Measurements from ENCODE around the gene ANO2.

ANO2 gene

DNA sequence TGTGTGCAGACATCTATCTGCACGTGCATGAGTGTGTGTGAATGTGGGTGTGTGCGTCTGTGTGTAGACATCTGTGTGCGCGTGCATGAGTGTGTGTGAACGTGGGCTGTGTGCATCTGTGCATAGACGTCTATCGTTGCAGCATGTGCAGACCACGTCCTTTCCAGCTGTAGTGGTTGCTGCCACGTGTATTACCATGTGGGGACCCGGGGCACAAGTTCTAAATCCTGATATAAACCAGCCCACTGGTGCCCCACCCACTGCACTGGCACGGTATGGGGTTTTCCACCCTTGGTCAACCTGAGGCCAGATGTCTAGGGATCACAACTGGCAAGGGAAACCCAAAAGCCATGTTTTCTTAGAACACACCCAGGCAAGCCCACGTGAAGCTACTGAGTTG, 197.0 kb downstream of the ANO2 start:
- in situ Hi-C loops (cut with MboI; ENCODE audit: low pct_unique_long_range_greater_than_20kb, low sequenced_read_pairs): no loop called here
- no peak for DNase-seq

DNA sequence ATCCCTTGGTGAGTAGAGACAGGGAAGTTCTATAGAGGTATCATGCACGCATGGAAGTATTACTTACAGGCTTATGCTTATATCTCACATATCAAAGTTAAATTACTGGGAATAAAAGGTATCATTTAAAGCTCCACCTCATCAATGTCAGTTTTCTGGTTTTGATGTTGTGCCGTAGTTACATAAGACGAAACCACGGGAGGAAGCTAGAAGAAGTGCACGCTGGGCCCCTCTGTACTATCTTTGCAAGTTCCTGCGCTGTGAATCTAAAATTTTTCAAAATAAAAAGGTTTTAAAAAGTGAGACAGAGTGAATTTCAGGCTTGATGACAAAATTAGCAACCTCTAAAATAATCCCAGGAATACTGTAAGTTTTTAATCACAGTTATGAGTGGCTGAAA, 198.1 kb downstream of the ANO2 start:
- in situ Hi-C loops (cut with MboI; ENCODE audit: low pct_unique_long_range_greater_than_20kb, low sequenced_read_pairs): no loop called here
- DNase-seq: no peak

GRCh38 chr12:5746036-5746908, 198.8 kb downstream of the ANO2 start:
- in situ Hi-C loops (cut with MboI; ENCODE audit: low pct_unique_long_range_greater_than_20kb, low sequenced_read_pairs): no loop called here

GRCh38 chr12:5745251-5745888, 199.7 kb downstream of the ANO2 start:
- DNase-seq: peak; percentile 56
- in situ Hi-C loops (cut with MboI; ENCODE audit: low pct_unique_long_range_greater_than_20kb, low sequenced_read_pairs): no loop called here

More at GRCh38 chr12:5746036-5746908, 198.8 kb downstream of the ANO2 start:
- no peak for DNase-seq

- no peak for DNase-seq
- in situ Hi-C loops (cut with MboI; ENCODE audit: low pct_unique_long_range_greater_than_20kb, low sequenced_read_pairs): no loop called here
Measured at GRCh38 chr12:5742258-5742657, 202.8 kb downstream of the ANO2 start.

- no peak for DNase-seq
- in situ Hi-C loops (cut with MboI; ENCODE audit: low pct_unique_long_range_greater_than_20kb, low sequenced_read_pairs): no loop called here
Measured at GRCh38 chr12:5739917-5740316, 205.1 kb downstream of the ANO2 start.

DNA sequence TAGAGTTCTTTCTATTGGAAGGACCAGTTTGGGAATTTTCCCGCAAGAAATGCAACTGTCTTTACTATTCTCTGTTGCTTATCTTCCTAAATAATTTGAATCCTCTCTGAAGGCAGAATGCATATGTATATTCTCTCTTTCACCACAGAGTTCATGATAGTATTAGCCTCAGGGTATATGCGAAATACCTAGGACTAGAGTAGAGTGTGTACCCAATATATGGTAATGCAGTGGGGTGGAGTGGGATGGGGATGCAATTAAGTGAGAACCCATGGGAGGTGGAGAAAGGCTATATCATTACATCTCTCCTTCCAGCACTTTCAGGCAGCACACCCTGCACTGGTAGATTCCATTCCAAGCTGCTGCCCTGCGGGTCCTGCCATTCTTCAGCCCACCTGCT, 207.3 kb downstream of the ANO2 start:
- DNase-seq: no peak
- in situ Hi-C loops (cut with MboI; ENCODE audit: low pct_unique_long_range_greater_than_20kb, low sequenced_read_pairs): no loop called here

- in situ Hi-C loops (cut with MboI; ENCODE audit: low pct_unique_long_range_greater_than_20kb, low sequenced_read_pairs): no loop called here
- no peak for DNase-seq
Measured at GRCh38 chr12:5736527-5736926, 208.5 kb downstream of the ANO2 start.

DNA sequence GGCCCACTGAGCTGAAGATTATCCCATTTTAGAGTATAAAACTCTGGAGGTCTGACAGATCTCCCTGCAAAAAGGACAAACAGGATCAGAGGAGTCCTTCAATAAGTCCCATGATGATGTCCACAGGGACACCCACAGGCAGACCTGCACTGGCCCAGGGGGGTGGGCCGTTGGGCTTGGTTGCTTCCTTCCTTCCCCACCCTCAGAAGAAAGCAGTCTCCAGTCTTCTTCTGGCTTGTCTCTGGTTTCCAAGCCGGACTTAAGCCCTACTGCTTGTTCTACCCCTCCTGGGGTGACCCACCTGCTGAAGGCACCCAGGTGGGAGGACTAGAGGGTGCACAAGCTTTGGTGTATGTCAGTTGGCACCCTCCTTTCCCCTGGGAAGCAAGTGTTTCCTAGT, 209.0 kb downstream of the ANO2 start:
- in situ Hi-C loops (cut with MboI; ENCODE audit: low pct_unique_long_range_greater_than_20kb, low sequenced_read_pairs): no loop called here

DNA sequence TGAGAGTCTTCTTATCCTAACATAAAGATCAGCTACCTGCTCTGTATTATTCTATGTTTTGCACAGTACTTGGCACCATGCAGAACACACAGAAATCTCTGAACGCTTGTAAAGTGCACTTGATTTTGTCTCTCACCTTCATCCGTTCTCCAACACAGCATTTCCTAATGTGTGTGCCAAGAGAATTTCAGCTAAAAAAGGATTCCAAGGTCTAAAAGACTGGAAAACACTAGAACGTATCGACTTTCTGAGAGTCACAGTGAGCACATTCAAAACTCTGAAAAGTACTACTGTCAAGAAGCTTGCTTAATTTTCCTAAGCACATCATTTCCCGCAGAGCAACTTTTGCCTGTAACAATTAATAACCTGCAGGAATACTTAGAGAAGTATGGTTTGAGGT, 211.1 kb downstream of the ANO2 start:
- no peak for DNase-seq
- in situ Hi-C loops (cut with MboI; ENCODE audit: low pct_unique_long_range_greater_than_20kb, low sequenced_read_pairs): no loop called here

More for the DNA sequence above, 209.0 kb downstream of the ANO2 start:
- no peak for DNase-seq

- DNase-seq: no peak
- in situ Hi-C loops (cut with MboI; ENCODE audit: low pct_unique_long_range_greater_than_20kb, low sequenced_read_pairs): no loop called here
Measured at GRCh38 chr12:5733136-5733755, 211.8 kb downstream of the ANO2 start.

GRCh38 chr12:5730962-5731361, 214.1 kb downstream of the ANO2 start:
- in situ Hi-C loops (cut with MboI; ENCODE audit: low pct_unique_long_range_greater_than_20kb, low sequenced_read_pairs): no loop called here

DNA sequence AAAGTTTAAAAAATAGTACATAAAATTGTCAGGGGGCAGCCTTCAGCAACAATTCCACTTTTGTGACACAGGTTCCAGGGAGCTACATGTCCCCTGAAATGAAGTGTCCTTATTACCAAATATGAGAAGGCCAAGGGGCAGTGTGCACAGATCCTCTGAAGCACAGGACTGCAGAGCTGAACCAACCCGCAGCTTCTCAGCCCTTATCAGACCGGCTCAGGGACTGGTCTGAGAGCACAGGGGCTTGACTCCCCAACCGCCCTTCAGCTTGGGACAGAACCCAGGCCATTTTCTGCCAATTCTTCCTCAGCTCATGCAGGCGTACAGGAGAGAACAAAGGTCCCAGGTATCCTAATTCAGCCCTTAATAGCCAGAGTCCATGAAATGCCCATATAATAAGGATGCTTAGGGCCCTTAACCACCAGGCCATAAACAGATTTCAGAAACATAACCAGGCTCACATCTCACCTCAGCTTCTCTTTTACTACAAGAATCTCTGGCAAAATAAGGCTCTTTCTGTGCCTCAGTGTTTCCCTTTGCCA, 221.3 kb downstream of the ANO2 start:
- in situ Hi-C loops (cut with MboI; ENCODE audit: low pct_unique_long_range_greater_than_20kb, low sequenced_read_pairs): no loop called here
- no peak for DNase-seq

More at GRCh38 chr12:5730962-5731361, 214.1 kb downstream of the ANO2 start:
- no peak for DNase-seq

DNA sequence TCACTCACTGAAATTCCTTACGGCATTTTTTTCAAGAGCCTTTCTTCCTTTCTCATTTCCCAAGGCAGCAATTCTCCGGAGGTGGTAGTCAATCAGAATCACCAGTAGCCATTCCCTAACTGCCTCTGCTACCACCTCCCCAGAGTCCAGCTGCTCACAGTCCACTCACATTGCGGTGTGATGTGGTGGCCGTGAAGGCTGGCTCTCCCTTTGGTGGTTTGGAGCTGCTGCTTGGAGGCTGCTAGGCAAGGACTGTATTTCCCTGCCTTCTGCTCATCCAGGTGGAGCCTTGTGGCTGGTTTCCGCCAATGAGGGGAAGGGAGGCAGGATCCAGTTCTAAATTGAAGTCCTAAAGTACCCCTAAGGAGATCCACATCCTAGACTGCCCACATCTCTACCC, 222.0 kb downstream of the ANO2 start:
- no peak for DNase-seq
- in situ Hi-C loops (cut with MboI; ENCODE audit: low pct_unique_long_range_greater_than_20kb, low sequenced_read_pairs): no loop called here

- DNase-seq: no peak
- in situ Hi-C loops (cut with MboI; ENCODE audit: low pct_unique_long_range_greater_than_20kb, low sequenced_read_pairs): no loop called here
Measured at GRCh38 chr12:5720381-5721005, 224.6 kb downstream of the ANO2 start.

DNA sequence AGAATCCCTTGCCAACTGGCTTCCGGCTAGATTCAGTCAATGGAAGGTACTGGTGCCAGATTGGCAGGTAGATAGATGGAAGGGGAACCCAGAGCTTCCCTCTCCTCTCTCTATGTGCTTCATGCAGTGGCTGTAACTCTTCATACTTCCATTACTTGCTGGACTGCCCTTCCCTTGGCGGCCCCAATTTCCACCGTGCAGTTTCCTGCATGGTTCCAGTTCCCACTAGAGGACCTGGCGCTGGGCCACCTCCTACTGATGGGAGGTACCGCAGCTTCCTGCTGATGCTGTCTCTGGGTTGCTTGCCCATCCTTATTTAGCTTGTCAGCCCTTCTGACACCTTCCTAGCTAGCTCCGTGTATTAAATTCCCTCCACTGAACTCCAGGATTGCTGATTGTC, 226.4 kb downstream of the ANO2 start:
- no peak for DNase-seq
- in situ Hi-C loops (cut with MboI; ENCODE audit: low pct_unique_long_range_greater_than_20kb, low sequenced_read_pairs): no loop called here

DNA sequence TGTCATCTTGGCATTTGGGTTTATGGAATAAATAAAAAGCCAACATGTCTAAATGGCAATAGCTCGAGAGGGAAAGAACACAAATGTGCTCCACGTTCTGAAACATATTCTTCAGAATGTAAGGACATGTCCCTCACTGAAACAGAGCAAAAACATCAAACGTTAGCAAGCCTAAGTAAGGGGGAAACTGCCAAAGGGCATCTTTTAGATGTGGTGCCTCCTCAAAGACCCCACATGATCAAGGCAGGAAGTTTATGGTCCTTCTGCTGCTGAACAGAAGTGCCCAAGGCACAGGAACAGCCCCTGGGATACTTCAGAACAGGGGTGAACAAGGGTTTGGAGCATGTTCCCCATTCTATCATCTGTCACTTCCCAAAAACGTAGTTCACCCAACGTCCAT, 227.0 kb downstream of the ANO2 start:
- in situ Hi-C loops (cut with MboI; ENCODE audit: low pct_unique_long_range_greater_than_20kb, low sequenced_read_pairs): no loop called here
- DNase-seq: no peak

- in situ Hi-C loops (cut with MboI; ENCODE audit: low pct_unique_long_range_greater_than_20kb, low sequenced_read_pairs): no loop called here
Measured at GRCh38 chr12:5716976-5717375, 228.1 kb downstream of the ANO2 start.

DNA sequence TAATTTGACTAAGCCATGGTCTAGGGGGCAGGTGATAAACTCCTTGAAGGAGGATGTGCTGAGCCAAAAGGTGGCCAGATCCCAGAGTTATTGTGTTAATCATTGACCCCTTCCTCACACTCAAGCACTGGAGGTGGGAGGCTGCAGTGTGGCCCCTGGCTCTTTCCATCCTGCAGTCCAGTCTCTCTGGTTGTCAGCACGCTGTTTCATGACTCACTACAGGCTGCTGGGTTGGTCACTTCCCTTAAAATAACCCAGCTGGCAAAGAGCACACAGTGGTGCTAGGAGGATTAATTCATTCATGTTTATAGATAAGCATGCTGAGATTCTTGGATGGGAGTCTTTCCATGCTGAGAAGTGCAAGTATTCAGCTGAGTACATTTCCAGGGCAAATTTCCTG, 228.9 kb downstream of the ANO2 start:
- no peak for DNase-seq
- in situ Hi-C loops (cut with MboI; ENCODE audit: low pct_unique_long_range_greater_than_20kb, low sequenced_read_pairs): no loop called here

More at GRCh38 chr12:5716976-5717375, 228.1 kb downstream of the ANO2 start:
- DNase-seq: no peak

Measured in KBM-7 (cell line).